Uterus (tissue), 4 donors: ENCODE data around the gene ART4. TPM values are rescaled to one million over a fixed set of nuclear protein-coding genes. Genes with fewer than 3 reads are reported as not detected.

Experiments
- DNase-seq, 2 donors: peaks; one replicate each; pipeline ENCODE4 v3.0.0-alpha.2; 2019 to 2020
- H3K27ac ChIP-seq, 2 donors: fragments of 200-600 bp; sonication (generic); 1 replicate in 1 of 2; 2 replicates in 1 of 2; pipeline ENCODE4 v1.5.1; 2016 to 2018
- H3K27me3 ChIP-seq, 2 donors: fragments of 200-600 bp; sonication (generic); one replicate each; pipeline ENCODE4 v1.5.1; 2018 to 2019; ENCODE audit warnings: control low read depth in 1 of 2
- H3K36me3 ChIP-seq, 2 donors: fragments of 200-600 bp; sonication (generic); one replicate each; pipeline ENCODE4 v1.5.1; 2019; ENCODE audit warnings: control low read depth in 1 of 2
- H3K4me1 ChIP-seq, 2 donors: fragments of 200-600 bp; sonication (generic); one replicate each; pipeline ENCODE4 v1.5.1; 2018 to 2019; ENCODE audit warnings: control low read depth in 1 of 2
- H3K4me3 ChIP-seq, 2 donors: fragments of 200-600 bp; sonication (generic); 1 replicate in 1 of 2; 2 replicates in 1 of 2; pipeline ENCODE4 v1.5.1; 2018 to 2019; ENCODE audit warnings: mild to moderate bottlenecking in 1 of 2
- H3K9me3 ChIP-seq, 2 donors: fragments of 200-600 bp; sonication (generic); one replicate each; pipeline ENCODE4 v1.5.1; 2019; ENCODE audit warnings: control low read depth in 1 of 2
- CTCF ChIP-seq, 4 experiments: fragments of 200-600 bp in 2 of 4; fragments of 450-650 bp in 2 of 4; sonication (generic) in 2 of 4; IDR thresholded peaks; one replicate each; pipeline ENCODE4 v1.5.1; 2016 to 2019; ENCODE audit warnings: antibody characterized with exemption in 4 of 4, mild to moderate bottlenecking in 2 of 4, moderate library complexity in 1 of 4
- POLR2A ChIP-seq, 2 donors: fragments of 450-650 bp; IDR thresholded peaks; one replicate each; pipeline ENCODE4 v1.6.1; 2016; ENCODE audit warnings: antibody characterized with exemption in 2 of 2, mild to moderate bottlenecking in 1 of 2, moderate library complexity in 1 of 2
- intact Hi-C: fragments of 100-400 bp; cut with DNase I; formaldehyde crosslinking; loops from one replicate; pipeline ENCODE4 v1.15.1; 2023; ENCODE audit warnings: low total_unique reads
- total RNA-seq, 4 donors: library from RNA; depleted of rRNA in 3 of 4; stranded (reverse); fragments of >200 nt in 3 of 4; gene quantifications; one replicate each; pipeline versions ENCODE4 v1.1.0 to v1.2.4, GENCODE V29; 2014 to 2023
- donor health status: DM: yes; HTN: yes; CAD: no.

The ART4 gene
- total RNA-seq, 4 donors from 2014 or later: 0.51 to 3.7 (median 1.0) TPM

GRCh38 chr12:14871247-14871646 lies 27.9 kb upstream of the ART4 start:
- Histone ChIP-seq H3K36me3 (no peaks in the 10 kb centered on the region), H3K4me1 (no peaks in the 10 kb centered on the region), H3K4me3 (no peak overlapping the region), H3K9me3 (no peaks in the 10 kb centered on the region), H3K27ac (no peak overlapping the region), H3K27me3 (no peaks in the 10 kb centered on the region)
- TF ChIP-seq CTCF (IDR thresholded peaks at IDR 0.05): no peak
- TF ChIP-seq POLR2A (IDR thresholded peaks at IDR 0.05): no peak
- intact Hi-C loops: no loop called here
- DNase-seq: no peak

DNA sequence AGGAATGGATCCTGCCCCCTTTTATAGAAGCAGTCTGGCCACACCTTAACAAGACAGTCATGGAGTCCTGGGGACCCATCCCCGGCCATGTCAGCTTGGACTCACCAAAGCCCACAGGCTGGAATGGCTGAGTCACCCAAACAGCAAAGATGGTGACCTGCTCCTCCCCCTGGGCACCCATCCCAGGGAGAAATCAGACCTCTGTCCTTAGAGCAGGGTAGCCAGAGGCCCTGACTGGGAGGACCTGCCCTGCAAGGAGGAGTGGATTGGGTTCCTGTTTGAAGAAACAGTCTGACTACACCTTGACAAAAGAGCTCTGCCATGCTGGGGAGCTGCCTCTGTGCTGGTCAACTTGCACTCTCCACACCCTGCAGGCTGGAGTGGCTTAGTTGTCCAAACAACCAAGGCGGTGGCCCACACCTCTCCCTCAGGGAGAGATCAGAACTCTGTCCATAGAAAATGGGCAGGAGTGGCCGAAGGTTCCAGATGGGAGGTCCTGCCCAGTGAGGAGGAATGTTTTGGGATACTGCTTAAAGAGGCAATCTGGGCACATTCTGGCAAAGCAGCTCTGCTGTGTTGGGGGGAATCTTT lies 25.7 kb upstream of the ART4 start:
- H3K4me1 ChIP-seq: no peaks in the 10 kb centered on the region
- no peak overlapping the region for H3K27ac ChIP-seq
- no peaks in the 10 kb centered on the region for H3K9me3 ChIP-seq
- no peaks in the 10 kb centered on the region for H3K36me3 ChIP-seq
- no peaks in the 10 kb centered on the region for H3K27me3 ChIP-seq
- TF ChIP-seq CTCF (IDR thresholded peaks at IDR 0.05) (no peak), POLR2A (IDR thresholded peaks at IDR 0.05) (no peak)
- no peak for DNase-seq
- intact Hi-C loops: no loop called here
- no peak overlapping the region for H3K4me3 ChIP-seq

- intact Hi-C loops: no loop called here
- no peak for DNase-seq
- H3K36me3 ChIP-seq: no peaks in the 10 kb centered on the region
- no peak overlapping the region for H3K4me3 ChIP-seq
- no peak overlapping the region for H3K27ac ChIP-seq
- H3K9me3 ChIP-seq: peaks cover 0 to 10% of the 10 kb centered on the region in 2 donors
- TF ChIP-seq POLR2A (IDR thresholded peaks at IDR 0.05): no peak
- TF ChIP-seq CTCF (IDR thresholded peaks at IDR 0.05): no peak
- no peaks in the 10 kb centered on the region for H3K27me3 ChIP-seq
- H3K4me1 ChIP-seq: no peaks in the 10 kb centered on the region
Measured at GRCh38 chr12:14860490-14860889, 17.2 kb upstream of the ART4 start.

DNA sequence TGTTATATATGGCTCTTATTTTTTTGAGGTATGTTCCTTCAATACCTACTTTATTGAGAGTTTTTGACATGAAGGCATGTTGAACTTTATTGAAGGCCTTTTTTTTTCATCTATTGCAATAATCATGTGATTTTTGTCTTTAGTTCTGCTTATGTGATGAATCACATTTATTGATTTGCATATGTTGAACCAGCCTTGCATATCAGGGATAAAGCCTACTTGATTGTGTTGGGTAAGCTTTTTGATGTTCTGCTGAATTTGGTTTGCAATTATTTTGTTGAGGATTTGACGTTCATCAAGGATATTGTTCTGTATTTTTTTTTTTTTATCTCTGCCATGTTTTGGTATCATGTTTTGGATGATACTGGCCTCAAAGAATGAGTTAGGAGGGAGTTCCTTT lies 15.2 kb upstream of the ART4 start:
- Histone ChIP-seq H3K4me1 (peaks cover 0 to 3% of the 10 kb centered on the region in 2 donors), H3K9me3 (peaks cover 0 to 10% of the 10 kb centered on the region in 2 donors), H3K27me3 (no peaks in the 10 kb centered on the region), H3K36me3 (no peaks in the 10 kb centered on the region), H3K27ac (no peak overlapping the region), H3K4me3 (no peak overlapping the region)
- TF ChIP-seq POLR2A (IDR thresholded peaks at IDR 0.05): no peak
- no peak for TF ChIP-seq CTCF (IDR thresholded peaks at IDR 0.05)
- DNase-seq: no peak
- intact Hi-C loops: no loop called here

DNA sequence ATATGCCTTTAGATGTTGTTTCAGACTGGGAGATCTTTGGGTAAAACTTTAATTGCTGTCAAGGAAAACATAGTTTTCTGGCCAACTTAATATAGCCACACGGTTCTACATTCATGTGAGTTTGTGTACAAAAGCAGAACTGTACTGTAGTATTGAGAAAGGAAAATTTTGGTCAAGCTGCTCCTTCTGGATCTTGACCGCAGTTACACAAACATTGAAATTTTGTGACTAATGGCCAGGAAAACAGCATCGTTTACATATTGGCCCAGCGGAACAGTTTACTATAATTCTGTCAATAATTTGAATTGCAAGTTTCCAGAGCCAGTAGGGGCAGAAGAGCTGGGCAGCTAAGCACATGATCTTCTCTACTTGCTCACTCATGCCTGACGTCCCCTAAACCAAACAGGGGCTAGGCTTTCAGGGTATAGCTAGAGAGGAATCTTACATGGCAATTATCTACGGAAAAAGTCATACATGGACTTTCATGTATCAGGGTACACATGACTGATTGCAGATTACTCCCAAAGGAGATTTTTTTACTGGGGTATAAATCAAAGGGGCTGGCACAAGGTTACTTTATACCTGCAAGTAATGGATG lies 11.4 kb upstream of the ART4 start:
- Histone ChIP-seq H3K4me1 (peaks cover 0 to 3% of the 10 kb centered on the region in 2 donors), H3K36me3 (no peaks in the 10 kb centered on the region), H3K27ac (peak overlapping the region; percentile 18 to 52), H3K9me3 (peaks cover 0 to 4% of the 10 kb centered on the region in 2 donors), H3K4me3 (no peak overlapping the region), H3K27me3 (no peaks in the 10 kb centered on the region)
- intact Hi-C loops: no loop called here
- no peak for DNase-seq
- no peak for TF ChIP-seq CTCF (IDR thresholded peaks at IDR 0.05)
- no peak for TF ChIP-seq POLR2A (IDR thresholded peaks at IDR 0.05)
